HG03280 (cell line): ENCODE measurements around the gene SLC25A6.
"Not testable (repeated sequence)": the region's sequence is repeated elsewhere in the genome, so short reads cannot be mapped to it uniquely, and the experiment has no call there.

Experiments
- ATAC-seq: cut with Tn5 transposase; IDR thresholded peaks from one replicate; pipeline ENCODE4 v1.9.1; 2021; ENCODE audit warnings: mild to moderate bottlenecking, moderate library complexity; ENCODE audit not compliant: unreplicated experiment

SLC25A6 gene

GRCh38 chrX:1391707-1392375, at the start of gene SLC25A6:
TSS of gene SLC25A6 (minus strand) at chrX:1392113. CDS start at chrX:1392009, 104 bp downstream.
- peak; percentile 95 for ATAC-seq

GRCh38 chrX:1440506-1440905, 48.6 kb upstream of the SLC25A6 start:
- no peak for ATAC-seq

GRCh38 chrX:1435241-1435895, 43.5 kb upstream of the SLC25A6 start:
- no peak for ATAC-seq

- no peak for ATAC-seq
Observed at GRCh38 chrX:1434871-1435240, 42.9 kb upstream of the SLC25A6 start.

GRCh38 chrX:1433646-1434357, 41.9 kb upstream of the SLC25A6 start:
- no peak for ATAC-seq

GRCh38 chrX:1430451-1430850, 38.5 kb upstream of the SLC25A6 start:
- no peak for ATAC-seq

- no peak for ATAC-seq
Observed at GRCh38 chrX:1427756-1428155, 35.8 kb upstream of the SLC25A6 start.

- ATAC-seq: not testable (repeated sequence)
Observed at GRCh38 chrX:1426321-1426720, 34.4 kb upstream of the SLC25A6 start.

- no peak for ATAC-seq
Observed at GRCh38 chrX:1425381-1425780, 33.5 kb upstream of the SLC25A6 start.

- no peak for ATAC-seq
Observed at GRCh38 chrX:1424147-1424851, 32.4 kb upstream of the SLC25A6 start.

GRCh38 chrX:1423215-1423614, 31.3 kb upstream of the SLC25A6 start:
- no peak for ATAC-seq

- no peak for ATAC-seq
Observed at GRCh38 chrX:1422135-1422465, 30.2 kb upstream of the SLC25A6 start.

- ATAC-seq: no peak
Observed at GRCh38 chrX:1421433-1422134, 29.7 kb upstream of the SLC25A6 start.

- ATAC-seq: no peak
Observed at GRCh38 chrX:1420371-1420770, 28.5 kb upstream of the SLC25A6 start.

GRCh38 chrX:1419545-1420355, 27.8 kb upstream of the SLC25A6 start:
- no peak for ATAC-seq

GRCh38 chrX:1418901-1419544, 27.1 kb upstream of the SLC25A6 start:
- ATAC-seq: no peak

- ATAC-seq: no peak
Observed at GRCh38 chrX:1417921-1418771, 26.2 kb upstream of the SLC25A6 start.

GRCh38 chrX:1416965-1417760, 25.2 kb upstream of the SLC25A6 start:
- ATAC-seq: no peak
